Kidney epithelial cell (primary cell): ENCODE measurements around the gene OR2T10. TPM values are rescaled to one million over a fixed set of nuclear protein-coding genes. Genes with fewer than 3 reads are reported as not detected.
"Not testable (repeated sequence)": the region's sequence is repeated elsewhere in the genome, so short reads cannot be mapped to it uniquely, and the experiment has no call there.

ENCODE experiments used
- DNase-seq: peaks from one replicate; pipeline ENCODE4 v3.0.0-alpha.2; 2010; ENCODE audit warnings: low read depth
- H3K27me3 ChIP-seq: 2 replicates; pipeline ENCODE4 v1.6.0; 2011; ENCODE audit warnings: low read length; ENCODE audit not compliant: control insufficient read depth, insufficient read depth
- H3K36me3 ChIP-seq: 2 replicates; pipeline ENCODE4 v1.5.1; 2011; ENCODE audit warnings: low read length; ENCODE audit not compliant: control insufficient read depth, insufficient read depth
- H3K4me3 ChIP-seq: 2 replicates; pipeline ENCODE4 v1.5.1; 2011; ENCODE audit warnings: low read depth, mild to moderate bottlenecking, control low read depth, low read length
- CTCF ChIP-seq: IDR thresholded peaks from 2 replicates; pipeline ENCODE4 v1.5.1; 2011; ENCODE audit warnings: mild to moderate bottlenecking, moderate library complexity, low read length, control low read depth, inconsistent platforms; ENCODE audit not compliant: insufficient read depth, poor library complexity, severe bottlenecking
- total RNA-seq: library from RNA; depleted of rRNA; stranded (reverse); fragments of >200 nt; gene quantifications from 2 replicates; pipeline ENCODE4 v1.2.3, GENCODE V29; 2015

The OR2T10 gene
- total RNA-seq, 1 donor from 2014 or later: not detected

- Histone ChIP-seq H3K27me3 (no peaks in the 10 kb centered on the region), H3K36me3 (no peaks in the 10 kb centered on the region), H3K4me3 (no peak overlapping the region)
- no peak for TF ChIP-seq CTCF
- DNase-seq: no peak
Observed at GRCh38 chr1:248585266-248585665, 12.2 kb downstream of the OR2T10 start.

DNA sequence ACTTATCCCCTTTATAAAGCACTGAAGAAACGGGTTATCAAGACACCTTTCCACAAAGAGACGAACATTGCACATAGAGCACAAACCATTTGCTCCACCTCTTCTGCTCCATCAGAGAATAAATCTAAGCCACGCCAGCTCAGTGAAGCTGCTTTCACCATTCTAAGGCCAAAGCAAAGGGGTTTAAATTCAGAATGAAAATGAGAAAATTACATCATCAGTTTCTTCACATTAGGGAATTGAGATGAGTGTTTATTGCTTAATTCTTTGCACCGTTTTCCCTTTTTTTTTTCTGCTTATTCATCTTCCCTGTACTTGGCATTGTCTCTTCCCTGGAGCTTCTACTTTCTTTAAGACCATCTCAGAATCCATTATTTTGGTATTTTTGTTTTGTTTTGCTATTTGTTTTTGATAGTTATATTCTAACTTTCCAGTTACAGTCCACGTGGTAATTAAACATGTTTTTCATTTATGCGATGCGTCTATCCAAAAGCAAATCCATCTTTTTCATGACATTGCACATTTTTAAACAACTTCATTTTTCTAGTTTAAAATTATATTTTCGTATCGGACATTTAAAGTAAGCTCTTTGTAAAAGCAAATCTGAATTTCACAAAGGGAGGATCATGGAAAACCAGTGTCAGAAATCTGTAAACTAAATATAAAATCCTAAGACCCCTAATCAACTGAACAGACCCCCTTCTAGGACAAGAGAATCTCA, 21.1 kb downstream of the OR2T10 start:
- Histone ChIP-seq H3K36me3 (no peaks in the 10 kb centered on the region), H3K27me3 (no peaks in the 10 kb centered on the region), H3K4me3 (no peak overlapping the region)
- no peak for TF ChIP-seq CTCF
- no peak for DNase-seq

GRCh38 chr1:248574657-248575056, 22.8 kb downstream of the OR2T10 start, which contains the start of gene OR2T34:
Gene OR2T34 (minus strand): TSS chr1:248574757. CDS start chr1:248574757, 0 bp downstream.
- not testable (repeated sequence) for H3K27me3 ChIP-seq, H3K36me3 ChIP-seq

GRCh38 chr1:248573856-248574255, 23.6 kb downstream of the OR2T10 start:
- H3K4me3 ChIP-seq, H3K27me3 ChIP-seq, DNase-seq, H3K36me3 ChIP-seq: not testable (repeated sequence)

More at GRCh38 chr1:248574657-248575056, 22.8 kb downstream of the OR2T10 start, which contains the start of gene OR2T34:
- not testable (repeated sequence) for DNase-seq, H3K4me3 ChIP-seq

GRCh38 chr1:248572049-248572448, 25.5 kb downstream of the OR2T10 start:
- not testable (repeated sequence) for H3K4me3 ChIP-seq, H3K36me3 ChIP-seq, DNase-seq, H3K27me3 ChIP-seq

DNA sequence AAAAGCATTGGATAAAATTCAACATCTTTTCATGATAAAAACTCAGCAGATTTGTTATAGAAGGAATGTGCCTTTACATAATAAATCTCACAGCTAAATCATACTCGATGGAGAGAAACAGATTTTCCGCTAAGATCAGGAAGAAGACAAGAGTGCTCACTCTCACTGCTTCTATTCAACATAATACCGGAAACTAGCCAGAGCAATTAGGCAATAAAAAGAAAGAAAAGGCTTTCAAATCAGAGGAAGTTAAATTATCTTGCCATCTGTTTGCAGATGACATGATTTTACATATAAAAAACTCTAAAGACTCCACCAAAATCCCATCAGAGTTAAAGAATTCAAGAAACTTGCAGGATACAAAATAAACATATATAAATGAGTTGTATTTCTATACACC, 26.7 kb downstream of the OR2T10 start:
- not testable (repeated sequence) for H3K4me3 ChIP-seq, H3K36me3 ChIP-seq, DNase-seq, H3K27me3 ChIP-seq

DNA sequence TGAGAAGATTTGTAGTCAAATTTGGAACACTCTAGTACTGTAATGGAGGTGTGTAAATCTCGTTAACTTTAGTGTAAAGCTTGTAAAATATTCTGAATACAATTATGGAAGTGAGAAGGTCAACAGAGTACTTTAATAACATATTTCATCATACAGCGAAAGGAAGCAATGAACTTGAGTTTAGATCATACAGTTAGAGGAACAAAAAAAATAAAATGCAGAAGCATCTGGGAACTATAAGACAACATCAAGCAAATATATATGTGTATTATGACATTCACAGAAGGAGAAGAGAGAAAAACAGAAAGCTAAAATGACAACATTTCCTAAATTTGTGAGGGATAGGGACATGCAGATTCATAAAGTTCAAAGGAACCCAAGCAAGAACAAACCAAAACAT, 28.5 kb downstream of the OR2T10 start:
- not testable (repeated sequence) for H3K4me3 ChIP-seq, DNase-seq, H3K27me3 ChIP-seq, H3K36me3 ChIP-seq

DNA sequence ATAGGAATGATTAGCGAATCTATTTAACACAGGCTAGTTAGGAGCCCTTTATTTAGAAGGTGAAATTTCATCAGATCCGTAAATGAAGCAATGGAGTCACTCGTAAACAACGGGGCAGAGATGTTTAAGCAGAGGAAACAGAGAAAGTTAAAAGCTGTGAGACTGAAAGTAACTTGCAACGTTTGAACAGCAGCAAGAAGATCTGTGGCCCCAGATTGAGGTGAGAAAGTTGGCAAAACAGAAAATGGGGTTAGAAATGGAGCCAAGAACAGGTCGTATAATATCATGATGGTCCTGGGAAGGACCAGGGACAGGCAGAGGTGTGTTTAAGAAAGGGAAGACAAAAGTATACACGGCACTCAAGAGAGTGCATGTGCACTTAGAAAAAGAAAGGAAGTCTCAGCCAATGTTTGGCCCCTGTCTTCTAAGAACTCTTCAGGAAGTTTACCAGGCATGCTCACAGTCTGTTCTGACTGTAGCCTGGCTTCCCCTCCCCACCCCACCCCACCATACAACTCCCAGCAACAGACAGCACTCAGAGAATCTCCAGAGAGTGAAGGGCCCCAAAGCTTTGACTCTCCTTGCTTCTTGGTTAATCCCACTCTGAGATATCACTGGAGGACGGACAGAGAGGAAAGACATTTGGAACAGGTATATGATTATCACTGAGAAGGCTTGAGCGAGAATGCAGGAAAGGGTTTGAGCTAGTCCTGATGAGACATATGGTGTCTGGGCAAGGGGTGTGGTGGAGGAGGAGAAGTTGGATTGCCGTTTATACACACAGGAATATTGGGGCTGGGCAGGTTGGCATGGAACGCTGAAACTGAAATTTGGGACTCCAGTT, 31.7 kb downstream of the OR2T10 start:
- not testable (repeated sequence) for H3K27me3 ChIP-seq, DNase-seq, H3K36me3 ChIP-seq

DNA sequence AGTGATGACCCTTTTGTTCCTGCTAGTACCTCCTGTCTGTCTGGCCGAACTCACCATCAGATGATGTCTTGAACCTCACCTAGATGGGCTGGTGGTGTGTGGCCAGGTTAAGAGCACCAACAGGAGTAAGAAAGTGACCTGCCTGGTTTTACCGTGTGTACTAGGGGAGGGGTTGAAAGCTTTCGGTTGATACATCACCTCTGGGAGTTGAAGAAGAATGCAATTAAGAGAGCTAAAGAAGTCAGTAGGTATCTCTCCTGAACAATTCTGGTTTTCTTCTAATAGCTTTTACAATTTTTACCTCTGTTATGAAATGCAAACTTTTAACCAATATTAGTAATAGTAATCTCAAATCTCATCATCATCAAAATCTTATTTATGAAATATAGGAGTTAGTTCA, 34.8 kb downstream of the OR2T10 start, which contains the start of gene OR2T29:
OR2T29 (minus strand) TSS at position 101 of the 400 bp plus-strand sequence. CDS start 3,281 bp downstream, outside the sequence.
- not testable (repeated sequence) for H3K36me3 ChIP-seq, H3K4me3 ChIP-seq, H3K27me3 ChIP-seq, DNase-seq

More for the DNA sequence above, 31.7 kb downstream of the OR2T10 start:
- H3K4me3 ChIP-seq: not testable (repeated sequence)

- H3K36me3 ChIP-seq, H3K27me3 ChIP-seq, DNase-seq, H3K4me3 ChIP-seq: not testable (repeated sequence)
Observed at GRCh38 chr1:248551027-248551426, 46.5 kb downstream of the OR2T10 start.

- DNase-seq, H3K36me3 ChIP-seq, H3K4me3 ChIP-seq, H3K27me3 ChIP-seq: not testable (repeated sequence)
Observed at GRCh38 chr1:248547383-248547782, 50.1 kb downstream of the OR2T10 start.
